B cell (primary cell): Measurements from ENCODE around the gene RINT1. TPM values are rescaled to one million over a fixed set of nuclear protein-coding genes. Genes with fewer than 3 reads are reported as not detected.

Experiments
- ATAC-seq: fragments of 200-7000 bp; cut with Tn5 transposase; one replicate; pipeline ENCODE4 v1.10.0; 2021; ENCODE audit warnings: low read depth, mild to moderate bottlenecking, moderate number of reproducible peaks, moderate library complexity
- CTCF ChIA-PET: fragments of 350-600 bp; sonication (Branson Sonifier 250); formaldehyde crosslinking; loops from one replicate; lab custom pipeline; 2021; ENCODE audit warnings: antibody characterized with exemption, inconsistent platforms; lab: Charles Lee
- POLR2A ChIA-PET: fragments of 350-600 bp; sonication (Branson Sonifier 250); formaldehyde crosslinking; loops from one replicate; lab custom pipeline; 2021; ENCODE audit warnings: antibody characterized with exemption; lab: Charles Lee
- DNase-seq: peaks from one replicate; pipeline ENCODE4 v3.0.0; 2013
- H2AFZ ChIP-seq: 2 replicates; pipeline ENCODE4 v1.6.1; 2012; ENCODE audit warnings: mild to moderate bottlenecking, low read depth, low read length; ENCODE audit not compliant: insufficient read depth, poor library complexity, severe bottlenecking
- H3K27ac ChIP-seq, 2 donors: 1 replicate in 1 of 2; 2 replicates in 1 of 2; pipeline ENCODE4 v1.5.1; 2012 to 2013; ENCODE audit warnings: low read length in 2 of 2, mild to moderate bottlenecking in 2 of 2, moderate library complexity in 1 of 2
- H3K27me3 ChIP-seq, 4 experiments: fragments of 200-600 bp in 1 of 4; sonication (generic) in 1 of 4; replicated peaks in 1 of 4; 1 replicate in 2 of 4; 2 replicates in 2 of 4; pipeline versions ENCODE4 v1.6.1 to v1.7.0; 2013 to 2016; ENCODE audit warnings: low read length in 3 of 4, mild to moderate bottlenecking in 2 of 4, mixed read lengths in 1 of 4, moderate library complexity in 1 of 4; ENCODE audit not compliant: insufficient read depth in 4 of 4, control insufficient read depth in 3 of 4; ENCODE audit errors: control extremely low read depth in 1 of 4
- H3K36me3 ChIP-seq, 2 experiments: replicated peaks in 1 of 2; 1 replicate in 1 of 2; 2 replicates in 1 of 2; pipeline versions ENCODE4 v1.6.1 to v1.7.1; 2013; ENCODE audit warnings: low read length in 1 of 2; ENCODE audit not compliant: insufficient read depth in 2 of 2, control insufficient read depth in 1 of 2; ENCODE audit errors: control extremely low read depth in 1 of 2, extremely low read depth in 1 of 2
- H3K4me1 ChIP-seq, 2 donors: fragments of 200-600 bp in 1 of 2; sonication (generic) in 1 of 2; 1 replicate in 1 of 2; 2 replicates in 1 of 2; pipeline versions ENCODE4 v1.5.1 to v1.6.1; 2013 to 2017; ENCODE audit warnings: low read length in 2 of 2; ENCODE audit not compliant: control insufficient read depth in 2 of 2, insufficient read depth in 2 of 2
- H3K4me2 ChIP-seq: replicated peaks from 2 replicates; pipeline ENCODE3; 2012; ENCODE audit warnings: mild to moderate bottlenecking, low read depth, low read length; ENCODE audit not compliant: poor library complexity, severe bottlenecking
- H3K4me3 ChIP-seq, 5 experiments: fragments of 200-600 bp in 1 of 5; sonication (generic) in 1 of 5; 1 replicate in 3 of 5; 2 replicates in 2 of 5; pipeline versions ENCODE4 v1.5.1 to v1.7.0; 2011 to 2016; ENCODE audit warnings: low read length in 4 of 5, mild to moderate bottlenecking in 4 of 5, low read depth in 2 of 5, control low read depth in 1 of 5, moderate library complexity in 1 of 5; ENCODE audit not compliant: insufficient read depth in 1 of 5; ENCODE audit errors: control extremely low read depth in 1 of 5, extremely low read depth in 1 of 5
- H3K79me2 ChIP-seq: fragments of 200-600 bp; sonication (generic); one replicate; pipeline ENCODE4 v1.6.0; 2016; ENCODE audit warnings: low read length; ENCODE audit not compliant: control insufficient read depth, insufficient read depth
- H3K9ac ChIP-seq: fragments of 200-600 bp; sonication (generic); 2 replicates; pipeline ENCODE4 v1.6.1; 2017; ENCODE audit warnings: mild to moderate bottlenecking, low read length, moderate library complexity
- H3K9me3 ChIP-seq, 3 donors: one replicate each; pipeline versions ENCODE4 v1.6.1 to v1.7.1; 2013; ENCODE audit warnings: low read length in 2 of 3; ENCODE audit not compliant: control insufficient read depth in 2 of 3, insufficient read depth in 1 of 3; ENCODE audit errors: control extremely low read depth in 1 of 3
- H4K20me1 ChIP-seq: 2 replicates; pipeline ENCODE4 v1.6.0; 2012; ENCODE audit warnings: mild to moderate bottlenecking, low read length; ENCODE audit not compliant: insufficient read depth, control insufficient read depth, poor library complexity, severe bottlenecking
- H3K27ac Mint-ChIP-seq: one replicate; pipeline ENCODE4 v1.8.0; 2021; ENCODE audit warnings: mixed read lengths
- H3K27me3 Mint-ChIP-seq: one replicate; pipeline ENCODE4 v1.8.0; 2021; ENCODE audit warnings: mixed read lengths
- H3K4me1 Mint-ChIP-seq: one replicate; pipeline ENCODE4 v1.8.0; 2021; ENCODE audit warnings: mixed read lengths
- H3K4me3 Mint-ChIP-seq: one replicate; pipeline ENCODE4 v1.8.0; 2021; ENCODE audit warnings: mixed read lengths
- H3K9me3 Mint-ChIP-seq: one replicate; pipeline ENCODE4 v1.8.0; 2022; ENCODE audit warnings: mixed read lengths; ENCODE audit not compliant: insufficient read depth
- EZH2 ChIP-seq: IDR thresholded peaks from 2 replicates; pipeline ENCODE4 v1.6.1; 2012; ENCODE audit warnings: borderline replicate concordance, low read depth, mild to moderate bottlenecking, moderate library complexity, low read length; ENCODE audit not compliant: insufficient read depth, poor library complexity, severe bottlenecking
- WGBS: methylation state at CpG from one replicate; pipeline ENCODE4 v1.1.5; 2013; ENCODE audit warnings: missing lambda C conversion rate; ENCODE audit not compliant: insufficient coverage; 5-methylcytosine and 5-hydroxymethylcytosine counted together
- intact Hi-C: fragments of 100-400 bp; cut with micrococcal nuclease; formaldehyde crosslinking; loops from one replicate; pipeline ENCODE4 v1.10.0; 2022
- polyA plus RNA-seq: library from polyadenylated mRNA; depleted of rRNA; stranded (reverse); fragments of >200 nt; gene quantifications from 2 replicates; pipeline ENCODE4 v1.2.3, GENCODE V29; 2012
- total RNA-seq, 2 donors: library from RNA; stranded (reverse); fragments of 120-200 nt in 1 of 2; gene quantifications; 1 replicate in 1 of 2; 2 replicates in 1 of 2; pipeline versions ENCODE4 v1.2.3 to v1.2.4, GENCODE V29; 2013 to 2022
- TF ChIP-seq, protein P1 (sequence below): fragments of 200-600 bp; IDR thresholded peaks from one replicate; pipeline ENCODE4 v1.8.0; 2022; ENCODE audit warnings: antibody characterized with exemption, mild to moderate bottlenecking

RINT1 gene
- total and polyA plus RNA-seq, 2 donors (not counting 1 experiment from before 2014, with no cell fraction given): 12.4 to 27.2 TPM

DNA sequence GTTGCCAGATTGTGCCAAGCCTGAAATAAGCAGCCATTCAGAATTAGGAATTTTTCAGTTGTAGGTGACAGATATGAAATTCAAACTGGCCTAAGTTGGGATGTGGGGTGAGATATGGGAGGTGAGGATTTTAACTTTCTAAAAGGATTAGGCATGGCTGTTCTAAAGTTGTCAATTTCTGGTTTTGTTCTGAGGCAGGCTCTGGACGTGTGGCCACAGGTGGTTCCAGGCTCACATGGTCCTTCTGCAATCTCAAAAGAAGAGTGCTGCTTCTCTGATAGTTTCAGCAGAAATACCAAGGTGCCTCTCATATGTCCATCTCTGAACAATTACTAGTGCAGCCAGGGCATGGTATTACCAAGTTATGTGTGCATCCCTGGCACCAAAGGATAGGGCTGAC, 27.9 kb downstream of the RINT1 start:
- H3K36me3 ChIP-seq: peaks cover 15 to 58% of the 10 kb centered on the region in 2 experiments
- no peak overlapping the region for H3K4me3 ChIP-seq
- 86% methylated on average over 1 of the region's 1 CpG for WGBS
- H3K27me3 Mint-ChIP-seq: no peaks in the 10 kb centered on the region
- ATAC-seq: no peak
- H3K4me2 ChIP-seq: no peak overlapping the region
- no peak overlapping the region for H2AFZ ChIP-seq
- no peak overlapping the region for H3K9ac ChIP-seq
- H3K4me1 ChIP-seq: no peaks in the 10 kb centered on the region
- DNase-seq: no peak
- no peak overlapping the region for H3K27ac ChIP-seq
- ChIA-PET CTCF (interaction anchor here (0.5 kb wide), 1 partner anchor 81 kb away, joined by 4 read pairs; no protein-coding TSS in a partner anchor), POLR2A (no interaction called here)
- no peaks in the 10 kb centered on the region for H4K20me1 ChIP-seq
- intact Hi-C loops: no loop called here
- TF ChIP-seq EZH2: no peak
- TF ChIP-seq, protein P1, sequence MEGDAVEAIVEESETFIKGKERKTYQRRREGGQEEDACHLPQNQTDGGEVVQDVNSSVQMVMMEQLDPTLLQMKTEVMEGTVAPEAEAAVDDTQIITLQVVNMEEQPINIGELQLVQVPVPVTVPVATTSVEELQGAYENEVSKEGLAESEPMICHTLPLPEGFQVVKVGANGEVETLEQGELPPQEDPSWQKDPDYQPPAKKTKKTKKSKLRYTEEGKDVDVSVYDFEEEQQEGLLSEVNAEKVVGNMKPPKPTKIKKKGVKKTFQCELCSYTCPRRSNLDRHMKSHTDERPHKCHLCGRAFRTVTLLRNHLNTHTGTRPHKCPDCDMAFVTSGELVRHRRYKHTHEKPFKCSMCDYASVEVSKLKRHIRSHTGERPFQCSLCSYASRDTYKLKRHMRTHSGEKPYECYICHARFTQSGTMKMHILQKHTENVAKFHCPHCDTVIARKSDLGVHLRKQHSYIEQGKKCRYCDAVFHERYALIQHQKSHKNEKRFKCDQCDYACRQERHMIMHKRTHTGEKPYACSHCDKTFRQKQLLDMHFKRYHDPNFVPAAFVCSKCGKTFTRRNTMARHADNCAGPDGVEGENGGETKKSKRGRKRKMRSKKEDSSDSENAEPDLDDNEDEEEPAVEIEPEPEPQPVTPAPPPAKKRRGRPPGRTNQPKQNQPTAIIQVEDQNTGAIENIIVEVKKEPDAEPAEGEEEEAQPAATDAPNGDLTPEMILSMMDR: no peak
- no peaks in the 10 kb centered on the region for H3K9me3 ChIP-seq
- H3K79me2 ChIP-seq: peaks cover 2% of the 10 kb centered on the region
- no peak overlapping the region for H3K4me3 Mint-ChIP-seq
- no peaks in the 10 kb centered on the region for H3K27me3 ChIP-seq
- H3K9me3 Mint-ChIP-seq: no peaks in the 10 kb centered on the region
- H3K4me1 Mint-ChIP-seq: no peaks in the 10 kb centered on the region
- no peak overlapping the region for H3K27ac Mint-ChIP-seq

DNA sequence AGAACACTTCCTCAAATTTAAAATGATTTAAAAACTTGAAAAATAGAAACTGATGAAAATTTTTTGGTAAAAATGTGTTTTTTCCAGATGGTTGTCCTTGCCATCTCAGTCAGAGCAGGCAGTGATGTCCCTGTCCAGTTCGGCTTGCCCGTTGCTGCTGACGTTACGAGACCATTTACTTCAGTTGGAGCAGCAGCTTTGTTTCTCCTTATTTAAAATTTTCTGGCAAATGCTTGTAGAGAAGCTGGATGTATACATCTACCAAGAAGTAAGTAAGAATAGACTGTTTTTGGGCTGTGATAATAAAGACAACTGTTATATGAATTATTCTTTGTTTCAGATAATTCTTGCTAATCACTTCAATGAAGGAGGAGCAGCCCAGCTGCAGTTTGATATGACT, 33.2 kb downstream of the RINT1 start:
- Mint-ChIP-seq H3K27me3 (no peaks in the 10 kb centered on the region), H3K9me3 (no peaks in the 10 kb centered on the region), H3K27ac (no peak overlapping the region), H3K4me1 (no peaks in the 10 kb centered on the region), H3K4me3 (no peak overlapping the region)
- ChIA-PET CTCF (interaction anchor here (0.6 to 1.0 kb wide), 2 partner anchors 36 to 220 kb away, joined by 3 read pairs; no protein-coding TSS in a partner anchor), POLR2A (no interaction called here)
- DNase-seq (no peak), ATAC-seq (no peak)
- no peaks in the 10 kb centered on the region for H3K27me3 ChIP-seq
- TF ChIP-seq, protein P1: no peak
- H2AFZ ChIP-seq: no peak overlapping the region
- WGBS: 96% methylated on average over 4 of the region's 4 CpGs
- no peaks in the 10 kb centered on the region for H4K20me1 ChIP-seq
- no peak overlapping the region for H3K27ac ChIP-seq
- H3K4me1 ChIP-seq: no peaks in the 10 kb centered on the region
- no peak overlapping the region for H3K9ac ChIP-seq
- H3K4me3 ChIP-seq: no peak overlapping the region
- no peaks in the 10 kb centered on the region for H3K9me3 ChIP-seq
- intact Hi-C loops: no loop called here
- peaks cover 17 to 54% of the 10 kb centered on the region in 2 experiments for H3K36me3 ChIP-seq
- H3K4me2 ChIP-seq: no peak overlapping the region
- H3K79me2 ChIP-seq: no peaks in the 10 kb centered on the region
